ENCODE results near the gene AQP6. TPM values are rescaled to one million over a fixed set of nuclear protein-coding genes. Genes with fewer than 3 reads are reported as not detected.

The AQP6 gene
- total and polyA plus RNA-seq, 8 donors: 0.06 to 0.31 (median 0.14) TPM; not detected in 4

DNA sequence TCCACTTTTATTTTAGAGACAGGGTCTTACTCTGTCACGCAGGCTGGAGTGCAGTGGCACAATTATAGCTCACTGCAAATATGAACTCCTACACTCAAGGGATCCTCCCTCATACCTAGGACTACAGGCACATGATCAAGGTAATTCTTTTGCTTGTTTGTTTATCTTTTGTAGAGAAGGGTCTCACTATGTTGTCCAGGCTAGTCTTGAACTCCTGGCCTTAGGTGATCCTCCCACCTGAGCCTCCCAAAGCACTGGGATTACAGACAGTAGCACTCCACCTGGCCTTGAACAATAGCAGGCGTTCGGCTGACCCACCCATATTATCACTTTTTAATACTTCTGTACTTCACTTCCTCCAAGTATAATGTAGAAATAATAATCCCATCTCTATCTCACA, 53.9 kb downstream of the AQP6 start:
- no peaks in the 10 kb centered on the region for H3K27me3 ChIP-seq
- FAIRE-seq (no peak), ATAC-seq (no peak), DNase-seq (no peak)
- TF ChIP-seq, protein P1, sequence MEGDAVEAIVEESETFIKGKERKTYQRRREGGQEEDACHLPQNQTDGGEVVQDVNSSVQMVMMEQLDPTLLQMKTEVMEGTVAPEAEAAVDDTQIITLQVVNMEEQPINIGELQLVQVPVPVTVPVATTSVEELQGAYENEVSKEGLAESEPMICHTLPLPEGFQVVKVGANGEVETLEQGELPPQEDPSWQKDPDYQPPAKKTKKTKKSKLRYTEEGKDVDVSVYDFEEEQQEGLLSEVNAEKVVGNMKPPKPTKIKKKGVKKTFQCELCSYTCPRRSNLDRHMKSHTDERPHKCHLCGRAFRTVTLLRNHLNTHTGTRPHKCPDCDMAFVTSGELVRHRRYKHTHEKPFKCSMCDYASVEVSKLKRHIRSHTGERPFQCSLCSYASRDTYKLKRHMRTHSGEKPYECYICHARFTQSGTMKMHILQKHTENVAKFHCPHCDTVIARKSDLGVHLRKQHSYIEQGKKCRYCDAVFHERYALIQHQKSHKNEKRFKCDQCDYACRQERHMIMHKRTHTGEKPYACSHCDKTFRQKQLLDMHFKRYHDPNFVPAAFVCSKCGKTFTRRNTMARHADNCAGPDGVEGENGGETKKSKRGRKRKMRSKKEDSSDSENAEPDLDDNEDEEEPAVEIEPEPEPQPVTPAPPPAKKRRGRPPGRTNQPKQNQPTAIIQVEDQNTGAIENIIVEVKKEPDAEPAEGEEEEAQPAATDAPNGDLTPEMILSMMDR (IDR thresholded peaks at IDR 0.05): no peak
- H3K9me3 ChIP-seq: no peaks in the 10 kb centered on the region
- H3K4me3 ChIP-seq: no peak overlapping the region
- no peaks in the 10 kb centered on the region for H3K36me3 ChIP-seq
- H3K27ac ChIP-seq: no peak overlapping the region
- no peaks in the 10 kb centered on the region for H3K4me1 ChIP-seq
- 69 to 76% methylated on average over 3 of the region's 3 CpGs for WGBS, 2 donors
- intact Hi-C loops (cut with DNase I): no loop called here

Other genes starting within 250 kb of the AQP6 start
- 100 to 1,000 TPM; 223 to 367 (median 300) TPM for gene TMBIM6, start 231.4 kb upstream of the AQP6 start, total RNA-seq
- 100 to 1,000 TPM in 1 of 2 donors, 10 to 100 TPM in 1; 71.1 to 197 TPM for gene TMBIM6, start 231.4 kb upstream of the AQP6 start, polyA plus RNA-seq
- gene NCKAP5L, start 144.5 kb upstream of the AQP6 start, total RNA-seq: 10 to 100 TPM in 1 of 6 donors, 1 to 10 TPM in 5; 4.1 to 14.1 (median 6.1) TPM
- 10 to 100 TPM in 1 of 2 donors, 1 to 10 TPM in 1; 9.8 to 18.3 TPM for gene NCKAP5L, start 144.5 kb upstream of the AQP6 start, polyA plus RNA-seq
- gene BCDIN3D, start 129.8 kb upstream of the AQP6 start, total RNA-seq: 1 to 10 TPM; 2.1 to 4.8 (median 3.8) TPM
- 1 to 10 TPM; 2.0 to 2.5 TPM for gene BCDIN3D, start 129.8 kb upstream of the AQP6 start, polyA plus RNA-seq
- gene FAIM2, start 69.0 kb upstream of the AQP6 start, total RNA-seq: 1 to 10 TPM in 1 of 6 donors, under 1 TPM in 5; 0.14 to 2.1 (median 0.27) TPM
- gene FAIM2, start 69.0 kb upstream of the AQP6 start, polyA plus RNA-seq: 1 to 10 TPM in 1 of 2 donors, under 1 TPM in 1; 0.84 to 1.5 TPM
- gene AQP2, start 22.2 kb upstream of the AQP6 start, total RNA-seq: under 1 TPM in 2 of 6 donors, not detected in 4; 0.06 to 0.12 TPM
- under 1 TPM in 1 of 2 donors, not detected in 1; 0.31 TPM for gene AQP2, start 22.2 kb upstream of the AQP6 start, polyA plus RNA-seq
- gene AQP5, start 11.1 kb upstream of the AQP6 start, total RNA-seq: 1 to 10 TPM in 2 of 6 donors, under 1 TPM in 4; 0.41 to 2.6 (median 0.91) TPM
- 1 to 10 TPM; 2.5 to 2.8 TPM for gene AQP5, start 11.1 kb upstream of the AQP6 start, polyA plus RNA-seq
- 1 to 10 TPM; 1.1 to 6.3 (median 2.8) TPM for gene RACGAP1, start 52.5 kb downstream of the AQP6 start, total RNA-seq
- gene RACGAP1, start 52.5 kb downstream of the AQP6 start, polyA plus RNA-seq: 1 to 10 TPM in 1 of 2 donors, under 1 TPM in 1; 0.72 to 1.9 TPM
- gene ASIC1, start 84.6 kb downstream of the AQP6 start, total RNA-seq: 1 to 10 TPM in 1 of 6 donors, under 1 TPM in 5; 0.14 to 1.0 (median 0.55) TPM
- 1 to 10 TPM in 1 of 2 donors, under 1 TPM in 1; 0.38 to 1.0 TPM for gene ASIC1, start 84.6 kb downstream of the AQP6 start, polyA plus RNA-seq
- 10 to 100 TPM; 13.7 to 22.8 (median 15.4) TPM for gene SMARCD1, start 112.4 kb downstream of the AQP6 start, total RNA-seq
- 10 to 100 TPM; 12.5 to 22.6 TPM for gene SMARCD1, start 112.4 kb downstream of the AQP6 start, polyA plus RNA-seq
- gene GPD1, start 131.1 kb downstream of the AQP6 start, total RNA-seq: 10 to 100 TPM in 1 of 6 donors, 1 to 10 TPM in 1, under 1 TPM in 4; 0.75 to 14.2 (median 0.90) TPM
- gene GPD1, start 131.1 kb downstream of the AQP6 start, polyA plus RNA-seq: 10 to 100 TPM in 1 of 2 donors, 1 to 10 TPM in 1; 8.4 to 11.3 TPM
- gene COX14, start 139.3 kb downstream of the AQP6 start, total RNA-seq: 10 to 100 TPM; 16.8 to 29.3 (median 20.9) TPM
- 10 to 100 TPM; 36.5 to 62.0 TPM for gene COX14, start 139.3 kb downstream of the AQP6 start, polyA plus RNA-seq
- gene CERS5, start 194.4 kb downstream of the AQP6 start, total RNA-seq: 10 to 100 TPM; 12.9 to 22.8 (median 15.6) TPM
- 10 to 100 TPM; 48.0 to 84.3 TPM for gene CERS5, start 194.4 kb downstream of the AQP6 start, polyA plus RNA-seq